K562 (cell line): ENCODE measurements around the gene FAM174C. TPM values are rescaled to one million over a fixed set of nuclear protein-coding genes. Genes with fewer than 3 reads are reported as not detected.

Experiments used
- ZFP91 ChIP-seq: sonication (generic); formaldehyde crosslinking; IDR thresholded peaks from 2 replicates; pipeline ENCODE4 v1.8.0; 2022; ENCODE audit warnings: mild to moderate bottlenecking, missing genetic modification reagents
- ZNF407 ChIP-seq: fragments of 450-650 bp; IDR thresholded peaks from 2 replicates; pipeline ENCODE4 v1.6.1; 2016; ENCODE audit warnings: low read depth
- polyA plus RNA-seq, 8 experiments: library from polyadenylated mRNA; depleted of rRNA in 4 of 8; stranded (reverse) in 5 of 8; unstranded in 3 of 8; fragments of >200 nt; fragmentation: Nextera tagmentation in 2 of 8; fragmentation: Illumina TruSeq in 1 of 8; extraction: Ambion mirVana in 2 of 8; extraction: Trizol in 1 of 8; gene quantifications; 2 replicates each; pipeline versions ENCODE4 v1.2.1 to v1.2.3, GENCODE V29; 2011 to 2014; ENCODE audit warnings: inconsistent platforms in 1 of 8, missing spikeins in 1 of 8
- total RNA-seq, 7 experiments: library from RNA; depleted of rRNA in 6 of 7; stranded (reverse); fragments of >200 nt in 6 of 7; fragmentation: Illumina TruSeq in 2 of 7; extraction: Trizol in 2 of 7; gene quantifications; 2 replicates each; pipeline versions ENCODE4 v1.2.1 to v1.2.3, GENCODE V29; 2011 to 2021; ENCODE audit warnings: low replicate concordance in 1 of 7

Gene FAM174C
- total and polyA plus RNA-seq, 9 of the 15 experiments (the other 6 are each of a cell fraction or from before 2014, with no cell fraction given), result 0.66 to 89.6 (median 20.3) TPM

- TF ChIP-seq ZNF407 (no peak), ZFP91 (CRISPR knock-in tag) (no peak)
These were observed 24.5 kb downstream of the FAM174C start (continued) for GRCh38 chr19:1299801-1300200.
